Psoas muscle (tissue), 8 donors: Measurements from ENCODE around the gene KCNAB1. TPM values are rescaled to one million over a fixed set of nuclear protein-coding genes. Genes with fewer than 3 reads are reported as not detected.

Experiments used
- ATAC-seq, 4 donors: fragments of 200-7000 bp; cut with Tn5 transposase; one replicate each; pipeline ENCODE4 v1.9.1; 2020; ENCODE audit warnings: moderate library complexity in 3 of 4, mild to moderate bottlenecking in 2 of 4
- DNase-seq, 2 donors: peaks; one replicate each; pipeline ENCODE4 v3.0.0-alpha.2; 2020
- H3K27ac ChIP-seq: fragments of 200-600 bp; one replicate; pipeline ENCODE4 v1.8.0; 2022
- H3K27me3 ChIP-seq, 3 donors: fragments of 200-600 bp in 1 of 3; one replicate each; pipeline versions ENCODE4 v1.6.1 to v1.8.0; 2013 to 2022; ENCODE audit warnings: low read length in 2 of 3, mild to moderate bottlenecking in 2 of 3, moderate library complexity in 1 of 3; ENCODE audit not compliant: insufficient read depth in 3 of 3
- H3K36me3 ChIP-seq, 2 donors: fragments of 200-600 bp in 1 of 2; one replicate each; pipeline versions ENCODE4 v1.6.1 to v1.8.0; 2013 to 2022; ENCODE audit warnings: low read depth in 1 of 2, mild to moderate bottlenecking in 1 of 2, moderate library complexity in 1 of 2; ENCODE audit not compliant: insufficient read depth in 1 of 2
- H3K4me1 ChIP-seq: fragments of 200-600 bp; one replicate; pipeline ENCODE4 v1.8.0; 2022
- H3K4me3 ChIP-seq: fragments of 200-600 bp; one replicate; pipeline ENCODE4 v1.8.0; 2022; ENCODE audit warnings: mild to moderate bottlenecking
- H3K9me3 ChIP-seq: fragments of 200-600 bp; one replicate; pipeline ENCODE4 v1.8.0; 2022
- WGBS, 3 donors: extraction: QIAGEN DNeasy Blood & Tissue Kit; methylation state at CpG; one replicate each; pipeline versions ENCODE4 v1.1.6 to v1.1.7; 2013; 5-methylcytosine and 5-hydroxymethylcytosine counted together
- intact Hi-C, 2 donors: fragments of 100-400 bp; cut with DNase I; formaldehyde crosslinking; loops; one replicate each; pipeline versions ENCODE4 v1.11.0 to v1.14.2; 2022
- polyA plus RNA-seq, 3 donors: library from polyadenylated mRNA; stranded (reverse); fragments of 200-250 nt; gene quantifications; one replicate each; pipeline ENCODE4 v1.2.3, GENCODE V29; 2013
- total RNA-seq, 4 donors: library from RNA; stranded (reverse); fragmentation: NEBNext Ultra II Directional in 2 of 4; extraction: Animal tissue kit (Norgen Biotek cat#: 25700) in 2 of 4; gene quantifications; one replicate each; pipeline versions ENCODE4 v1.2.1 to v1.2.4, GENCODE V29; 2021 to 2023
- TF ChIP-seq, protein P1 (sequence below): fragments of 200-600 bp; IDR thresholded peaks from one replicate; pipeline ENCODE4 v1.8.0; 2022; ENCODE audit warnings: antibody characterized with exemption
- donor health status: healthy with polysubstance abuse.
- donor health status: DM: no; HTN: no; CAD: no; lungs with moderate emphysema.
- donor health status: Bipolar disorder and iron deficiency.
- donor health status: healthy.
- donor health status: DM: yes; HTN: yes; CAD: no.
- donor health status: DM: no; HTN: no; CAD: no.
- donor health status: DM: no; HTN: no; CAD: no.
- donor health status: DM: yes; HTN: yes; CAD: no.

The KCNAB1 gene
- total and polyA plus RNA-seq, 7 donors: 0.66 to 3.1 (median 0.91) TPM

- Histone ChIP-seq H3K27ac (no peak overlapping the region), H3K36me3 (no peaks in the 10 kb centered on the region), H3K9me3 (no peaks in the 10 kb centered on the region), H3K27me3 (peaks cover 0 to 2% (median 0%) of the 10 kb centered on the region in 3 donors), H3K4me3 (no peak overlapping the region), H3K4me1 (no peaks in the 10 kb centered on the region)
- no peak for ATAC-seq
- TF ChIP-seq, protein P1, sequence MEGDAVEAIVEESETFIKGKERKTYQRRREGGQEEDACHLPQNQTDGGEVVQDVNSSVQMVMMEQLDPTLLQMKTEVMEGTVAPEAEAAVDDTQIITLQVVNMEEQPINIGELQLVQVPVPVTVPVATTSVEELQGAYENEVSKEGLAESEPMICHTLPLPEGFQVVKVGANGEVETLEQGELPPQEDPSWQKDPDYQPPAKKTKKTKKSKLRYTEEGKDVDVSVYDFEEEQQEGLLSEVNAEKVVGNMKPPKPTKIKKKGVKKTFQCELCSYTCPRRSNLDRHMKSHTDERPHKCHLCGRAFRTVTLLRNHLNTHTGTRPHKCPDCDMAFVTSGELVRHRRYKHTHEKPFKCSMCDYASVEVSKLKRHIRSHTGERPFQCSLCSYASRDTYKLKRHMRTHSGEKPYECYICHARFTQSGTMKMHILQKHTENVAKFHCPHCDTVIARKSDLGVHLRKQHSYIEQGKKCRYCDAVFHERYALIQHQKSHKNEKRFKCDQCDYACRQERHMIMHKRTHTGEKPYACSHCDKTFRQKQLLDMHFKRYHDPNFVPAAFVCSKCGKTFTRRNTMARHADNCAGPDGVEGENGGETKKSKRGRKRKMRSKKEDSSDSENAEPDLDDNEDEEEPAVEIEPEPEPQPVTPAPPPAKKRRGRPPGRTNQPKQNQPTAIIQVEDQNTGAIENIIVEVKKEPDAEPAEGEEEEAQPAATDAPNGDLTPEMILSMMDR: no peak
- intact Hi-C loops: no loop called here
- no peak for DNase-seq
- 78 to 87% (median 82%) methylated on average over 4 of the region's 4 CpGs for WGBS, 3 donors
Observed at GRCh38 chr3:156395961-156396710, 275.8 kb downstream of the KCNAB1 start.

- intact Hi-C loops: no loop called here
- Histone ChIP-seq H3K27ac (no peak overlapping the region), H3K27me3 (peaks cover 0 to 2% (median 0%) of the 10 kb centered on the region in 3 donors), H3K36me3 (no peaks in the 10 kb centered on the region), H3K9me3 (no peaks in the 10 kb centered on the region), H3K4me1 (no peaks in the 10 kb centered on the region), H3K4me3 (no peak overlapping the region)
- DNase-seq (no peak), ATAC-seq (no peak)
- 83 to 89% (median 85%) methylated on average over 4 of the region's 4 CpGs for WGBS, 3 donors
- TF ChIP-seq, protein P1: no peak
Observed at GRCh38 chr3:156396851-156397250, 276.5 kb downstream of the KCNAB1 start.

GRCh38 chr3:156397534-156397933 lies 277.2 kb downstream of the KCNAB1 start:
- no peaks in the 10 kb centered on the region for H3K36me3 ChIP-seq
- no peaks in the 10 kb centered on the region for H3K4me1 ChIP-seq
- intact Hi-C loops: no loop called here
- TF ChIP-seq, protein P1: no peak
- H3K4me3 ChIP-seq: no peak overlapping the region
- peaks cover 0 to 2% (median 0%) of the 10 kb centered on the region in 3 donors for H3K27me3 ChIP-seq
- H3K9me3 ChIP-seq: no peaks in the 10 kb centered on the region
- no peak overlapping the region for H3K27ac ChIP-seq
- no peak for DNase-seq
- ATAC-seq: no peak

- Histone ChIP-seq H3K36me3 (no peaks in the 10 kb centered on the region), H3K27ac (no peak overlapping the region), H3K4me1 (no peaks in the 10 kb centered on the region), H3K4me3 (no peak overlapping the region), H3K9me3 (no peaks in the 10 kb centered on the region), H3K27me3 (peaks cover 0 to 2% (median 0%) of the 10 kb centered on the region in 3 donors)
- DNase-seq (no peak), ATAC-seq (no peak)
- WGBS, 3 donors: 86 to 96% (median 94%) methylated on average over 2 of the region's 2 CpGs
- intact Hi-C loops: no loop called here
- TF ChIP-seq, protein P1: no peak
Observed at GRCh38 chr3:156400062-156400461, 279.7 kb downstream of the KCNAB1 start.

- H3K36me3 ChIP-seq: no peaks in the 10 kb centered on the region
- 75 to 93% (median 76%) methylated on average over 1 of the region's 1 CpG for WGBS, 3 donors
- intact Hi-C loops: no loop called here
- DNase-seq (no peak), ATAC-seq (no peak)
- H3K4me1 ChIP-seq: no peaks in the 10 kb centered on the region
- no peak overlapping the region for H3K27ac ChIP-seq
- H3K9me3 ChIP-seq: no peaks in the 10 kb centered on the region
- TF ChIP-seq, protein P1: no peak
- H3K4me3 ChIP-seq: no peak overlapping the region
- peaks cover 0 to 2% (median 0%) of the 10 kb centered on the region in 3 donors for H3K27me3 ChIP-seq
Observed at GRCh38 chr3:156400735-156401134, 280.4 kb downstream of the KCNAB1 start.
